ENCODE measurements around the gene GNAI3.

Gene GNAI3

GRCh38 chr1:109621379-109622136 lies 73.1 kb downstream of the GNAI3 start:
- Histone ChIP-seq H3K36me3 (replicated peaks) (peaks cover under 1% of the 10 kb centered on the region; the same call in 1 of the 2 replicates), H3K4me3 (peak overlapping the region; percentile 58), H3K27me3 (ENCODE audit: low read depth) (no peaks in the 10 kb centered on the region), H3K9me3 (no peaks in the 10 kb centered on the region), H3K4me1 (peaks cover 10% of the 10 kb centered on the region)
- DNase-seq (ENCODE audit: low spot score in 2 of 2) = no peak
- in situ Hi-C loops (cut with MboI; ENCODE audit: low sequenced_read_pairs) = no loop called here

- Histone ChIP-seq H3K4me3 (no peak overlapping the region), H3K9me3 (no peaks in the 10 kb centered on the region), H3K36me3 (replicated peaks) (peaks cover 6% of the 10 kb centered on the region), H3K4me1 (peaks cover 10% of the 10 kb centered on the region), H3K27me3 (ENCODE audit: low read depth) (no peaks in the 10 kb centered on the region)
- DNase-seq (ENCODE audit: low spot score in 2 of 2) = peak in 1 of 2 experiments; percentile 0
- in situ Hi-C loops (cut with MboI; ENCODE audit: low sequenced_read_pairs) = no loop called here
These were observed 73.9 kb downstream of the GNAI3 start for GRCh38 chr1:109622137-109622892.

- no peaks in the 10 kb centered on the region for H3K9me3 ChIP-seq
- H3K36me3 ChIP-seq (replicated peaks) = peaks cover 10% of the 10 kb centered on the region
- H3K27me3 ChIP-seq (ENCODE audit: low read depth) = no peaks in the 10 kb centered on the region
- no peak for DNase-seq (ENCODE audit: low spot score in 2 of 2)
- no peak overlapping the region for H3K4me3 ChIP-seq
- in situ Hi-C loops (cut with MboI; ENCODE audit: low sequenced_read_pairs) = no loop called here
- H3K4me1 ChIP-seq = peaks cover 10% of the 10 kb centered on the region
These were observed 74.5 kb downstream of the GNAI3 start for GRCh38 chr1:109622895-109623294.

DNA sequence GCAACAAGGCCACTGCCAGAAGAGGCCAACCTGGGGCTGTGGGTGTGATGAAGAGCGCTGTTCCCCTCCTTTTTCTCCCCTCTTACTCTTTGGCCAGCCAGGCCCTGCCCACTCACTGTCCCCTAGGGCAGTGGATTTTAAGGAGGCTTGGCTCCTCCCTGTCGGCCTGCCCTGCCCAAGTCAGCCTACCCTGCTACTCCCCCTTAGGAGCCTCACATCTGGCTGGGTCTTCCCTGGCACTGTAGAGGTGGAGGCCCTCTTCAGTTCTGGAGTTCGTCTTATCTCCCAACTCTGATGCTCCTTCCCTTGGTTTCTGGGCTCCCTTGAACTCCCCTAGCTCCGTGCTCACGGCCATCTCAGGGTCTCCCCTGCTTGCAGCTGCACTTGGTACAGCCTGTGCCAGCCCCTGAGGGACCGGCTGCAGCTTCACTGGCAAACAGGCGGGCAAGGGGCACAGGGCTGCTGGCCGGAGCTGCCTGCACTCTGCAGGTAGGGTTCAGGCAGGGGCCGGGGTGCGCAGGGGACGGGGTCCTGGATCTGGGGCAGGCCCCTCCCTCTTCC lies 75.3 kb downstream of the GNAI3 start:
- in situ Hi-C loops (cut with MboI; ENCODE audit: low sequenced_read_pairs) = no loop called here
- H3K9me3 ChIP-seq = no peaks in the 10 kb centered on the region
- no peaks in the 10 kb centered on the region for H3K27me3 ChIP-seq (ENCODE audit: low read depth)
- DNase-seq (ENCODE audit: low spot score in 2 of 2) = no peak
- H3K36me3 ChIP-seq (replicated peaks) = peaks cover 17% of the 10 kb centered on the region
- H3K4me1 ChIP-seq = peaks cover 8% of the 10 kb centered on the region
- H3K4me3 ChIP-seq = no peak overlapping the region

- Histone ChIP-seq H3K36me3 (replicated peaks) (peaks cover 23% of the 10 kb centered on the region), H3K4me3 (no peak overlapping the region), H3K4me1 (peaks cover under 1% of the 10 kb centered on the region), H3K9me3 (no peaks in the 10 kb centered on the region), H3K27me3 (ENCODE audit: low read depth) (no peaks in the 10 kb centered on the region)
- in situ Hi-C loops (cut with MboI; ENCODE audit: low sequenced_read_pairs) = loop anchor here (5.0 kb wide), 1 partner anchor 77 kb away; the partner anchor contains the start of gene GNAI3
- no peak for DNase-seq (ENCODE audit: low spot score in 2 of 2)
These were observed 76.0 kb downstream of the GNAI3 start for GRCh38 chr1:109624201-109625010.

GRCh38 chr1:109625176-109625575 lies 76.8 kb downstream of the GNAI3 start:
- no peaks in the 10 kb centered on the region for H3K4me1 ChIP-seq
- no peaks in the 10 kb centered on the region for H3K9me3 ChIP-seq
- no peak overlapping the region for H3K4me3 ChIP-seq
- no peaks in the 10 kb centered on the region for H3K27me3 ChIP-seq (ENCODE audit: low read depth)
- in situ Hi-C loops (cut with MboI; ENCODE audit: low sequenced_read_pairs) = loop anchor here (5.0 kb wide), 1 partner anchor 78 kb away; the partner anchor contains the start of gene GNAI3
- H3K36me3 ChIP-seq (replicated peaks) = peaks cover 30% of the 10 kb centered on the region
- no peak for DNase-seq (ENCODE audit: low spot score in 2 of 2)

- H3K27me3 ChIP-seq (ENCODE audit: low read depth) = no peaks in the 10 kb centered on the region
- no peaks in the 10 kb centered on the region for H3K4me1 ChIP-seq
- peak in 1 of 2 experiments; percentile 1 for DNase-seq (ENCODE audit: low spot score in 2 of 2)
- H3K36me3 ChIP-seq (replicated peaks) = peaks cover 34% of the 10 kb centered on the region
- H3K9me3 ChIP-seq = no peaks in the 10 kb centered on the region
- no peak overlapping the region for H3K4me3 ChIP-seq
- in situ Hi-C loops (cut with MboI; ENCODE audit: low sequenced_read_pairs) = loop anchor here (5.0 kb wide), 1 partner anchor 79 kb away; the partner anchor contains the start of gene GNAI3
These were observed 77.5 kb downstream of the GNAI3 start for GRCh38 chr1:109625601-109626560.

- no peak overlapping the region for H3K4me3 ChIP-seq
- peaks cover 42% of the 10 kb centered on the region for H3K36me3 ChIP-seq (replicated peaks)
- DNase-seq (ENCODE audit: low spot score in 2 of 2) = peak in 1 of 2 experiments; percentile 1
- no peaks in the 10 kb centered on the region for H3K27me3 ChIP-seq (ENCODE audit: low read depth)
- no peaks in the 10 kb centered on the region for H3K4me1 ChIP-seq
- H3K9me3 ChIP-seq = no peaks in the 10 kb centered on the region
- in situ Hi-C loops (cut with MboI; ENCODE audit: low sequenced_read_pairs) = loop anchor here (5.0 kb wide), 1 partner anchor 80 kb away; the partner anchor contains the start of gene GNAI3
These were observed 78.4 kb downstream of the GNAI3 start for GRCh38 chr1:109626682-109627408.

DNA sequence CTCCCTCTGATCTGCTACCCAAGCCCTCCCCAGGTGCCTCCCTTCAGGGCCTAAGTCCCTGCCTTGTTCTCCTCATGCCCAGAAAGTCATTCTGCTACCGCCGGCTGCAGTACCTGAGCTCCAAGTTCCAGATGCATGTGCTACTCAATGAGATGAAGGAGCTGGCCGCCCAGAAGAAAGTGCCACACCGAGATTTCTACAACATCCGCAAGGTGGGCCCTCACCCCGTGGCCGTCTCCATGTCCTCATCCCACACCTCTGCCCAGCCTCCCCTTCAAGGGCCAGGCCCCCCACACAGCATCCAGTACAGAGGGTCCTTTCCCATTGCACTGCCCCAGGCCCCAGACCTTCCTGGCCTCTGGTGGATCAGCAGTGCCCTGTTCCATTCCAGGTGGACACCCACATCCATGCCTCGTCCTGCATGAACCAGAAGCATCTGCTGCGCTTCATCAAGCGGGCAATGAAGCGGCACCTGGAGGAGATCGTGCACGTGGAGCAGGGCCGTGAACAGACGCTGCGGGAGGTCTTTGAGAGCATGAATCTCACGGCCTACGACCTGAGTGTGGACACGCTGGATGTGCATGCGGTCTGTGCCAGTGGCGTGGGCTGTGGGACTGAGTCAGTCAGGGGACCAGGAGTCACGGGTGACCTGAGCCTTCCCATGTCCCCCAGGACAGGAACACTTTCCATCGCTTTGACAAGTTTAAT lies 79.4 kb downstream of the GNAI3 start:
- no peaks in the 10 kb centered on the region for H3K4me1 ChIP-seq
- no peaks in the 10 kb centered on the region for H3K9me3 ChIP-seq
- peak in 1 of 2 experiments; percentile 1 for DNase-seq (ENCODE audit: low spot score in 2 of 2)
- H3K27me3 ChIP-seq (ENCODE audit: low read depth) = no peaks in the 10 kb centered on the region
- no peak overlapping the region for H3K4me3 ChIP-seq
- H3K36me3 ChIP-seq (replicated peaks) = peaks cover 42% of the 10 kb centered on the region
- in situ Hi-C loops (cut with MboI; ENCODE audit: low sequenced_read_pairs) = loop anchor here (5.0 kb wide), 1 partner anchor 81 kb away; the partner anchor contains the start of gene GNAI3

GRCh38 chr1:109628540-109629321 lies 80.3 kb downstream of the GNAI3 start:
- H3K4me3 ChIP-seq = no peak overlapping the region
- in situ Hi-C loops (cut with MboI; ENCODE audit: low sequenced_read_pairs) = loop anchor here (5.0 kb wide), 1 partner anchor 81 kb away; the partner anchor contains the start of gene GNAI3
- H3K9me3 ChIP-seq = no peaks in the 10 kb centered on the region
- H3K27me3 ChIP-seq (ENCODE audit: low read depth) = no peaks in the 10 kb centered on the region
- DNase-seq (ENCODE audit: low spot score in 2 of 2) = peak in 1 of 2 experiments; percentile 1
- H3K36me3 ChIP-seq (replicated peaks) = peaks cover 42% of the 10 kb centered on the region
- no peaks in the 10 kb centered on the region for H3K4me1 ChIP-seq
